GM19455 (cell line): ENCODE data around the gene MICAL3.
"Not testable (repeated sequence)": the region's sequence is repeated elsewhere in the genome, so short reads cannot be mapped to it uniquely, and the experiment has no call there.

ENCODE experiments used
- ATAC-seq: cut with Tn5 transposase; IDR thresholded peaks from one replicate; pipeline ENCODE4 v1.9.1; 2021; ENCODE audit not compliant: unreplicated experiment

MICAL3 gene

DNA sequence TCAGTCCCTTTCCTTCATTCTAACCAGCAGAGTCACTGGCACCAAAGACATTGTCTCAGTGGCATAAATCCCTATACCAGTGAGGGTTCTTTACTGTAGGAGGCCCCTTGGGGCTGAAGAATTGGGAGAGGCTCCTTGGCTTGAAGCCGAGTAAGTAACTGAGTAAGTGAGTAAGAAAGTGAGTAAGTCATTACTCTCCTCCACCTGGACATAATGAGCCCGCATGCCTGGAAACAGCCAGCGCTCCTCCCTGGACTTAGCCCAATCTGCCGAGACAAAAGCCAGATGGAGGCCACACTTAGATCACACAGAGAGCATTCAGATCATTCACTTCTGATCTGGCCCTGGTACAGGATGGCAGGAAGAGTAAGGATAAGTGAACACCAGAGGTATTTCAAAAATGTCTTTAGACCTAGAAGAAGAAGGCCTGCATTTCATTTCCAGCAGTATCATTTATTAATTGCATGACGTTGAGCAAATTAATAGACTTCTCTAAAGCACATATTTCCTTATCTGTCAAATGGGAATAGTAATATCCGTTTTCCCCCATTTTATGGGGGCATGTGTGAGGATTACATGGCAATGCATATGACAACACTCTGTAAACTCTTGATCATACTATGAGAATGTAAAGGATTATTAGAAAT, 8.2 kb upstream of the MICAL3 start:
- ATAC-seq = no peak

DNA sequence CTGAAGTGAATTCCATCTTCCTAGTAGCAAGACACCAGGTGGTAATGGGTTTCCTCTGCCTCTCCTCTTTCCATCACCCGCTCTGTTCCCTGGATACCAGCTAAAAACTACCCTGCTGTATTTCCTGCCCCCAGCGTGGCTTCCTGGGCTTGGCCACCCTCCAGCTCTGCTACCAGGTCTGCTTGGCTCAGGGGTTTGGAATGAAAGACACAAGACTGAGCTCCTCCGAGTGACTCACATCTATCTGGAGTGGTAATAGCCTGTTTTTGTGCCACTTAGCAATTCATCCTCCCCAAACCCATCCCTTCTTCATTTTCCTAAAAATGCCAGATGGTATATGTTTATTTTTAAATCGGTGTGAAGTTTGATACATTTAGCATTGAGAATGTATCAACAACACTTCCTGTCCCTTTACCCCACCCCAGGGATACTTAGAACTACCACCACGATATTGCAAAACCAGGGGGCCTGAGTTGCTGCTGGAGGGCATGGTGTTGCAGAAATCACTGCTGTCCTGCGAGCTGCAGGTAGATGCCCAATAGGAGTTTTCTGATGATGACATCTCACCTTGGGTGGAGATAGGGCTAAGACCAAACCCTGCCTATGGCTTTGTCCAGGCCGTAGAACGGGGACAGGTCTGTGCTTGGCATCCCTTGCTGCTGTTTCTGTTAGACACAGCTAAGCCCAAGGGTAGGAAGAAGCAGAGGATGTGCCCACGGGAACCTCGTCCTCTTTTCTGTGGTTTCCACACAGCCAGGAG, 7.5 kb upstream of the MICAL3 start:
- no peak for ATAC-seq

DNA sequence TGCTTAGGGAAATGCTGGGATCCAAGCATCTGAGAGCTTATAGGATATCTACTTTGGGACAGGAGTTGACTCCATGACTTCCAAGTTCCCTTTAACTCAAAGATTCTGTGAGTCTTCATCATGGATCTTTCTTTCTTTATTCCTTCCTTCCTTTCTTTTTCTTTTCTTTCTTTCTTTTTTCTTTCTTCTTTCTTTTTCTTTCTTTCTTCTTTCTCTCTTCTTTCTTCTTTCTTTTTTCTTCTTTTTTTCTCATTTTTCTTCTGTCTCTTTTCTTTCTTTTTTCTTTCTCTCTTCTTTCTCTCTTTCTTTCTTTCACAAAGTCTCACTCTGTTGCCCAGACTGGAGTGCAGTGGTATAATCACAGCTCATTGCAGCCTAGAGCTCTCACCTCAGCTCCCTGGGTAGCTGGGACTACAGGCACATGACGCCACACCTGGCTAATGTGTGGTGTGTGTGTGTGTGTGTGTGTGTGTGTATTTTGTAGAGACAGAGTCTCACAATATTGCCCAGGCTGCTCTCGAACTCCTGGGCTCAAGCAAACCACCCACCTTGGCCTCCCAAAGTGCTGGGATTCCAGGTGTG, 5.4 kb upstream of the MICAL3 start:
- no peak for ATAC-seq

DNA sequence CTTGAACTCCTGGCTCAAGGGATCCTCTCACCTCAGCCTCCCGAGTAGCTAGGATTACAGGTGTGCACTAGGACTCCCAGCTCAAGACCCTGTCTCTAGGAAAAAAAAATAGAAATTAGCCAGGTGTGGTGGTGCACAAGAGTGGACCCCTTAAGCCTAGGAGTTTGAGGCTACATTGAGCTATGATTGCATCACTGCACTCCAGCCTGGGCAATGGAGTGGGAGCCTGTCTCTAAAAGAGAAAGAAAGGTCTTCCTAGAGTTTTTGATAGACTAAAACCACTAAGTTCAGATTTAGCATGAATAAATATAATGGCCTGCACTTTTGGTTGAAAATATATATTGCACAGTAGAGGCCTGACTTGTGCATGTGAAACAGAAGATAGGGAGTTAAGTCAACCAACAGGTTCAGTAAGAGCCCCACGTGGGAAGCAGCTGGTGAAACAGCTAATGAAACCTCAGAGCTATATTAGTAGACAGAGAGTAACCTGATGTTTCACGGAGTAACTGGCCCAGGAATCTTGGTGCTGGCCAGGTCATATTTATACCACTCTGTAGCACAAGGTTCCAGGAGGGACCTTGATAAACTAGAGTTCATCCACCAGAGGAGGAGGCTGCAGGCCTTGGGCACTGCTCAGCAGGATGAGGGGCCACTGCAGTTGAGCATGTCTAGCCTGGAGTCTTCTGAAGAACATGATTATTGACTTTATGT, 4.6 kb upstream of the MICAL3 start:
- no peak for ATAC-seq

DNA sequence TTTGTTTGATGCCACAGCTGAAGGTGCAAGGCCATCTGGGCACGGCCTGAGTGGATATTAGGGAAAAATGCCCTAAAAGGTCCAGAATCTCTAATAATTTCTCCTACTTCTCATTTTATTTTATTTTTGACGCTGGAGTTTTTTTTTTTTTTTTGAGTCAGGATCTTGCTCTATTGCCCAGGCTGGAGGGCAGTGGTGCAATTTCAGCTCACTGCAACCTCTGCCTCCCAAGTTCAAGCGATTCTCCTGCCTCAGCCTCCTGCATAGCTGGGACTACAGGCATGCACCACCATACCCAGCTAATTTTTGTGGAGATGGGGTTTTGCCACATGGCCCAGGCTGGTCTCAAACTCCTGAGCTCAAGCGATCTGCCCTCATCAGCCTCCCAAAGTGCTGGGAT, 1.5 kb upstream of the MICAL3 start:
- not testable (repeated sequence) for ATAC-seq

DNA sequence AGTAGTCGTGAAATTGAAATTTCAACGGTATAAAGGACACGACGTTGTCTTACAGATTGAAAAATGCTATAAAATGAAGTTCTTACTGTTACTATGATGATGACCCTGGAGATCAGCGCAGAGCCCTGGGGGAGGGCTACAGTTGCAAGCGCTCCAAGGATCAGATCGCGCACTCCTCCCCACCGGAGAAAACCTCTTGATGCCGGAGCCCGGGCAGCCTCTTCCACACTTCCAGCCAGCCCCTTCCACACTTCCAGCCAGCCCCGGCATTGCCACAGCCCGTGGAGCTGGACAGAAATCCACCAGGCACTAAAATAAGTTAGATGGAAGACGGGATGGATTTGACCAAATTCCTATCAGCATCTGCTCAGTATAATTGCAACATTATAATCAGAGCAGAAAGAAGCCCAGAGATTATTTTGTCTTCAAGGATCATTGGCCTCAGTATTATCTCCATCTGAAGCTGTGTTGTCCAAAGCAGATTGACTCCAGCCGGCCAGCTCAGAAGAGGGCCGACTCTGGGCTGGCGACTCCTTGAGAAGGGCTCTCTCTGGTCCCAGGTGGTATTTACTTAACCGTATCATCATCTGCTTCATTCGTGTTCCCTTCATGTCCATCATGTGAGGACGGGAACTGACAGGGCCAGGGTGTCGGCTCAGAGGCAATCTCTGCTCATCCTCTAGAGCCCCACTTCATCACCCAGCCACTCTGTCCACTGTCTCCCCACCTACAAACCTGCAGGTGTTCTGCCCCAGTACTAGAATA, 777 bp upstream of the MICAL3 start:
- no peak for ATAC-seq

DNA sequence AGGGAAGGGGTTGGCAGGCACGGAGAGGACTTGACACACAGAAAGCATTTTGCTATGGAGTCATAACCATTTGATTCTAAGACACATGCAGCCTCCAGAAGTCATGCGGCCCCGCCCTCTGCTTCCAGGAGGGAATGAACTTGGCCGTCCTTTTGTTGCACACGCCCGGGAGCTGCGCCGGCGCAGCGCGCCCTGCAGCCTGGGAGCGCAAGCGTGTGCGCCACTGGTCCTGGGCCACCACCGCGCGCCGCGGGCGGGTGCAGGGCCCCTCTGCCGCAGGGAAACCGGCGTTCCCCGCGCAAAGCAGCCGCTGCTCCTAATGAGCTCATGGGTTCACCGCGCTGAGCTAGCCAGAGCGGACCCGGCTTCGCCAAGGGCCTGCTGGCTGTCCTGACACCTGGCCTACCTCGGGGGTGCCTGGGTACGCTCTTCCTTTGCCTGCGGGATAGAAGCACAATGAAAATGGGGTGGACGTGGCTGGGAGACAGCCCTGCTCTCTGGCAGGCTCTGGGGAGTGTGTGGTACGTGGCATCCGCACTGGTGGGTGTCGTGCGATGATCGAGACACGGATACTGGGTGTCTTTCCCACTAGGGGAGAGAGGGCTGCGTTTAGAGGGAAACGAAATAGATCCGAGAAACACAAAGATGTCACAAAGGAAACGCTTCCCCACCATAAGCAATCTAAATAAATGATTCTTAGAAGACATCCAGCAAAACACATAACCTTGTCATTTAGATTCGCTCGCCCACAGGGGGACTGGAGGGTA, 669 bp downstream of the MICAL3 start:
- no peak for ATAC-seq

DNA sequence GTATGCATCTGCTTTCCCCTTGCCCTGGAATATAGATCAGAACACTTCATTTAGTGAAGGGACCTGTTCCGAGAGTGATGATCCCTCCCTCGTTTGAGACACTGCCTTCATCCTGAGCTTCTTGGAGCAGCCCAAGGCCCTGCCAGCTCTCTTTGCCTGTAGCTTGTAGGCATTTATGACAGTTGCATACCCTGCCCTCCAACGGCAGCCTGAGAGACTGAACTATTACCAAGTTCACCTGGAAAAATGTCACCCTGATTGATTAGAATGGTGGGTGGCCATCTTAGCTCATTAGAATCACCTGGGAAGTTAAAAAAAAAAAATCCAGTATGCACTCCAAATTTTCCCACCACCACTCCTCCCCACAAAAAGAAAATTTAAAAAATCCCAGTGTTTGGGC, 1.5 kb downstream of the MICAL3 start:
- no peak for ATAC-seq

DNA sequence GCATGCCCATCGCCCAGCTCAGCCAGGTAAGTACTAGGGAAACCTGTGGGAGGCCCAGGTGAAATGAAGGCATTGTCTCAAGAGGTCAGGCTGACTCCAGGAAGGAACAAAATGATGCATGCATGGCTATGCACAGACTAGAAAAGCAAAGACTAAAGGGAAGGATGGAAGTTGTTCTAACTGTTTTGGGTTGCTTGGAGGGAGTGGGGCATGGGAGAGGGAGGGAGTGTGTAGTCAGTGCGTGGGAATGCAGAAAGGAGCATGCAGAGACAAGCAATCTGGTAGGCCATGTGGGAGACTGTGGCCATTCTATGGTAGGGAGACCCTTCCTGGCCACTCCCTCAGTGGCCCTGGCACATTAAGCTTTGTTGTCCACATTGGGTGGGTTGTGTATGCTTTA, 2.9 kb downstream of the MICAL3 start:
- no peak for ATAC-seq

DNA sequence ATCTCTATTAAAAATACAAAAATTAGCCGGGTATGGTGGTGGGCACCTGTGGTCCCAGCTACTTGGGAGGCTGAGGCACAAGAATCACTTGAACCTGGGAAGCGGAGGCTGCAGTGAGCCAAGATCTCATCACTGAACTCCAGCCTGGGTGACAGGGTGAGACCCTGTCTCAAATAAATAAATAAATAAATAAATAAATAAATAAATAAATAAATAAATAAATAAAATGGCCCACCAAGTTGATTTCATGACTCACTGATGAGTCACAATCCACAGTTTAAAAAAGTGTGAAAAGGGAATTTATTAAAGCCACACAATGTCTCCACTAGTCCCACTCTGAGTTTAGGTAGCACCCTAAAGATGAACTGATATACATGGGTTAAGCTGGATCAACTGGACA, 3.6 kb downstream of the MICAL3 start:
- ATAC-seq = not testable (repeated sequence)

DNA sequence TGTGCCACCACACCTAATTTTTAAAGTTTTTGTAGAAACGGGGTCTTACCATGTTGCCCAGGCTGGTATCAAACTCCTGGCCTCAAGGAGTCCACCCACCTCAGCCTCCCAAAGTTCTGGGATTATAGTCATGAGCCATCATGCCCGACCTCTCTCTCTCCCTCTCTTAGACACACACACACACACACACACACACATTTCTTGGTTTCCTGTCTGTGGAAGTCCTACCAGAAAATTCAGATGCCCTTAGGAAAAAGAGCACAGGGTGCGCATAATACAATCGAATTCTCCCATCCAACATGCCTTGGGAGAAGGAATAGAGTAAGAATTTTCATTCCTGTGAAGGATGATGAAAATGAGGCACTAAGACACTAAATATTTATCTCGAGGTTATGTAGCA, 10.4 kb downstream of the MICAL3 start:
- no peak for ATAC-seq

DNA sequence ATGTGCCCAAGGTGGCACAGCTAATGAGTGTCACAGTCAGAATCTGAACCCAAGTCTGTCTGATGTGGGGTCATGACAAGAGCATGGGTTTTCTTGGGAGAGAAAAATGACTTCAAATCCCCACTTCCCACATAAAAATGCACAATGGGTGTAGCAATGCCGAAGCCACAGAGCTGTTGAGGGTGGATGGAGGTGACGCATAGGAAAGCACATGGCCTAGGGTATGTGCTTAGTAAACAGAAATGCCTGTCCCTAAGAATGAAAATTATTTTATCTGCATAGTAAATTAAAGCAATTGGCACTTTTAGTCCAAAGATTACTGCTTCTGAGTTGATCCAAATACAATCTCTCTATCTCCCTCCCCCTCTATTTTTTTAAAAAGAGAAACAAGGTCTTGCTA, 10.9 kb downstream of the MICAL3 start:
- no peak for ATAC-seq

DNA sequence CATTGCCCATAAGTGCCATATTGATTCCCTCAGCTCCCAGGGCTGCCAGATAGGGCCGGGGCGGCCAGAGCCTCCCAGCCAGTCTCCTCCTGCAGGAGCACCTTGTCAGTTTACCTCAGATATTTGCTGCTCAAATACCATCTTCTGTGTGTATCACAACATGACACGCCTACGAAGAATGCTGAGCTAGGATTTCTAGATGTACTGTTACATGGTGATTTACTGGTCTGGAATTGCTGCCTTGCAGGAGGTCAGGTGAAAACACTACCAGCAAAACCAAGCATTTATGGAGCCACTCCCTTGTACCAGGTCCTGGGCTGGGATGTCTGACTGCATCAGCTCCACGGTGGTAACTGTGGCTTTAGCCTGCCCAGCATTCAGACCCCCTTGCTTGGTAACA, 11.8 kb downstream of the MICAL3 start:
- no peak for ATAC-seq

DNA sequence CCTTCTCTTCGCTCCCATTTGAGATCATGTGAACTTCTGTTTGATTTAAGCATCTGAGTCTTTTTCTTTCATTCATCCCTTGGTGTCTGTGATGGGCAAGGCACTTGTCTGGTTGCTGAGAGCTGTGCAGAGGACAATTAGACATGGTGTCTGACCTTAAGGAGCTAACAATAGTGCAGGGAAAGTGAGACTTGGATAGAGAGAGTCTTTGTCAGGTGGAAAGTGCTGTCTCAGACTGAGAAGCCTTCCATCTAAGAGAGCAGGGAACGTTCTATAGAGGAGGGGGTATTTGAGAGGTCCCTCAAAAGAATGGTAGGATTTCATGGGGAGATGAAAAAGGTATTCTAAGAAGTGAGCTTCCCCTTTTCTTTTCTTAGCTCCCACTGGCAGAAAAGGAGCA, 14.1 kb downstream of the MICAL3 start:
- ATAC-seq = no peak

DNA sequence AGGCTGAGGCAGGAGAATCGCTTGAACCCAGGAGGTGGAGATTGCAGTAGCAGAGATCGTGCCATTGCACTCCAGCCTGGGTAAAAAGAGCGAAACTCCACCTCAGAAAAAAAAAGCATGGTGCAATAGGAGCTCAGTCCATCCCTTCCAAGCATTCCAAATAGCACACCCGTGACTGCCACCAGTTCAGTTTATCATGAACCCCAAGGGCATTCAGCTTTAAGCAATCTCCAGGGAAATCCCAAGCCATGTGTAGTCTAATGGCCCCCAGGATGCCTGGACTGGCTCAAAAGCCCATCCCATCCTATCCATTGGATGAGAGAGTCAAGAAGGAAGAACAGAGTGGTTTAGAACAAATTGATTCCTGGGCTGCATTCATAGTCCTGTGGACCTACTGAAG, 16.2 kb downstream of the MICAL3 start:
- ATAC-seq = no peak

DNA sequence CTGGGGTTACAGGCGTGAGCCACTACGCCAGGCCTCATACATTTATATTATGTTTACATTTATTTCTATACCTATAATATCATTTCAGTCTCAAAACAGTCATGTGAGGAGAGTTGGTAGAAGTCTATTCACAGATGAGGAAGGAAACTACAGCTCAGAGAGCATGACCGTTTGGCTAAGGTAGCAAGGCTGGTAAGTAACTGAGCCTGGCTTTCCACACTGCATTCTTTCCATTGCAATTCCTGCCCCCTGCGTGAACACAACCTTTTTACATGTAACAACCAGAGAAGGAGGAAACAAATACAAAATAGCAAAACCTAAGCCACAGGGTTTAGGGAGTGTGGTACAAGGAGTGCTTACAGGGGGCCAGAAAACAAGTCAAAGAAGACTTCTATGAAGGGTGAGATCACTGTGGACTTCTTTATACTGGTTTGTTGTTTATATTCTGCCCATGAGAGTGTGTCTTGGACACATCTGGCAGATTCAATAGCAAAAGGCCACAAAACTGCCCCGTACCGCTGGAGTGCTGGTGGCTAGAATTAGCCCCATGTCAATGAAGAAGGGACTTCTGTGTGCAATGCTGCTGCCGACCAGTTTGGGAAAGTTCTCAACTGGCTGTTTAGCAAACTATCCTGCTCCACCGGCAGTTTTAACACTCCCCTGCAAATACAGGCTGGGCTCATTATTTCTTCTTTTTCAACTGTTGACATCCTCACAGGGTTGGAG, 19.0 kb downstream of the MICAL3 start:
- no peak for ATAC-seq

DNA sequence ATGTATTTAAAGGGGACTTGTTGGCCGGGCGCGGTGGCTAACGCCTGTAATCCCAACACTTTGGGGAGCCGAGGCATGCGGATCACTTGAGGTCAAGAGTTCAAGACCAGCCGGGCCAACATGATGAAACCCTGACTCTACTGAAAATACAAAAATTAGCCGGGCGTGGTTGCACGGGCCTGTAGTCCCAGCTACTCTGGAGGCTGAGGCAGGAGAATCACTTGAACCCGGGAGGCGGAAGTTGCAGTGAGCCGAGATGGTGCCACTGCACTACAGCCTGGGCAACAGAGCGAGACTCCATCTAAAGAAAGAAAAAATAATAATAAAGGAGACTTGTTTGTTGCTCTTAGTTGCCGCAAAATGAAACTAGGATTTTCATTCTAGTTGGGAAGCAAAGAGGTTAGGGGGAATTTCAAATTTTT, 22.5 kb downstream of the MICAL3 start:
- ATAC-seq = not testable (repeated sequence)

DNA sequence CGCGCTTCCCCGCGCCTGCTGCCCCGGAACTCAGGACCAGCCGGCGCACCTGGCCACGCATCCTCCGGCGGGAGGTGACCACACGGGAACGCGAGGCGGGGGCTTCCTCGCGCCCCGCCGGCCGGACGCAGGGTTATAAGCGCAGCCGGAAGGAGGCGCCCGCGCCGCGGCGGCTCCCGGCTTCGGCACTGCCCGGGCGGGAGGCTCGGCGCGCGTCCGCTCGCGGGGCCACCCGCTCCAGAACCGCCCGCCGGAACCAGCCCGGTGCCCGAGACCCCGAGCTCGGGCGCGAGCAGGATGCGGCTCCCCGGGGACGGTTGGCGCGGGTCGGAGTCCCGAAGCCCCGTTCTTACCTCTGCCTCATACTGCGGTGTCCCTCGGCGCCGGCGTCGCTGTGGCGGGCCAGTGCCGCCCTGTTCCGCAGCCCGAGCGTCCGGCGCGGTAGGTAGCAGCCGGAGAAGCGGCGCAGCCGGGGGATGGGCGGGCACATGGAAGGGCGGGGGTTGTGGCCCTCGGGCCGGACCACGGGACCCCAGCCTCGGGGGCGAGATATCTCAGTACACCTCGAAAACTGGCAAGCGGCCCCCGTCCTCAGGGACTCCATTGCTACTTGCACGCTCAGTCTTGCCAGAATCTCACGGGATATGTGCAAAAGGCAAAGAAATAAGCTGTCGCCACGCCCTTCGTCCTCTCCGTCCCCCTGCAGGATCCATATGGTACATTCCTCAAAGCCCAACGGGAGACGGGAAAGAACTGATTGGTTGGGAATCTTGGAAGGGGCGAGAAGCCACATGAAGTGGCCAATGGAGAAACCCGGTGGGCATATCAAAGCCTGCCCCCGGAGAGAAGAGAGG, 23.1 kb downstream of the MICAL3 start:
- ATAC-seq = no peak
